K562 (cell line): ENCODE measurements around the gene RNLS. TPM values are rescaled to one million over a fixed set of nuclear protein-coding genes. Genes with fewer than 3 reads are reported as not detected.

ENCODE experiments used
- ATAC-seq: fragments of 200-7000 bp; cut with Tn5 transposase; 3 replicates; pipeline ENCODE4 v1.9.1; 2020; ENCODE audit warnings: moderate library complexity
- BruUV-seq: library from RNA; stranded (reverse); fragments of 400-500 nt; replicated peaks from 2 replicates; lab custom pipeline; 2021; lab: Mats Ljungman, UMichigan
- CTCF ChIA-PET: fragments of 300-600 bp; formaldehyde crosslinking; extraction: SDS; loops from one replicate; lab custom pipeline; 2021; ENCODE audit warnings: low intra/inter-chr PET ratio; lab: Yijun Ruan, JAX
- POLR2A ChIA-PET: fragments of 300-600, 350-650 bp; sonication (Branson Sonifier 250); formaldehyde crosslinking; extraction: SDS; loops from one replicate; lab custom pipeline; 2021; ENCODE audit warnings: antibody characterized with exemption, inconsistent platforms; lab: Yijun Ruan, JAX
- DNase-seq, 4 experiments: peaks; one replicate each; pipeline versions ENCODE4 v3.0.0 to v3.0.0-alpha.2; 2011 to 2018; ENCODE audit warnings: low spot score in 3 of 4, mixed read lengths in 3 of 4; ENCODE audit errors: extremely low read depth in 1 of 4
- FAIRE-seq: peaks from 2 replicates; lab custom pipeline; 2011; peaks lifted over from hg19 to GRCh38; lab: Jason Lieb, UNC
- H2AFZ ChIP-seq: 2 replicates; pipeline ENCODE4 v1.6.0; 2011; ENCODE audit warnings: low read depth, low read length, control low read depth, inconsistent platforms
- H3K27ac ChIP-seq: fragments of 200-600 bp; 3 replicates; pipeline ENCODE4 v1.8.0; 2011; ENCODE audit warnings: low read depth, mild to moderate bottlenecking, control low read depth, inconsistent platforms, low read length, moderate library complexity, mixed read lengths; ENCODE audit errors: extremely low read depth
- H3K27me3 ChIP-seq, 2 experiments: fragments of 300-600 bp in 1 of 2; 2 replicates in 1 of 2; 3 replicates in 1 of 2; pipeline versions ENCODE4 v1.6.0 to v1.8.0; 2011; ENCODE audit warnings: inconsistent platforms in 2 of 2, low read length in 2 of 2, mild to moderate bottlenecking in 1 of 2, mixed read lengths in 1 of 2, moderate library complexity in 1 of 2; ENCODE audit not compliant: control insufficient read depth in 2 of 2, insufficient read depth in 2 of 2
- H3K36me3 ChIP-seq: fragments of 300-600 bp; 3 replicates; pipeline ENCODE4 v1.8.0; 2011; ENCODE audit warnings: mild to moderate bottlenecking, low read length, inconsistent platforms; ENCODE audit not compliant: control insufficient read depth, insufficient read depth
- H3K4me1 ChIP-seq, 2 experiments: fragments of 200-600 bp in 1 of 2; replicated peaks in 1 of 2; 2 replicates in 1 of 2; 3 replicates in 1 of 2; pipeline versions ENCODE4 v1.5.1 to v1.8.0; 2011; ENCODE audit warnings: inconsistent platforms in 2 of 2, low read length in 2 of 2, mild to moderate bottlenecking in 1 of 2, mixed read lengths in 1 of 2, moderate library complexity in 1 of 2; ENCODE audit not compliant: control insufficient read depth in 2 of 2, insufficient read depth in 2 of 2
- H3K4me2 ChIP-seq: 2 replicates; pipeline ENCODE4 v1.6.1; 2011; ENCODE audit warnings: low read length, control low read depth, inconsistent platforms, mixed read lengths; ENCODE audit not compliant: insufficient read depth
- H3K4me3 ChIP-seq: fragments of 200-600 bp; sonication (generic), shearing (Covaris generic); 2 replicates; pipeline ENCODE4 v1.5.1; 2016; ENCODE audit warnings: control low read depth, inconsistent platforms
- H3K79me2 ChIP-seq: fragments of 200-600 bp; 3 replicates; pipeline ENCODE4 v1.8.0; 2011; ENCODE audit warnings: low read length, inconsistent platforms; ENCODE audit not compliant: control insufficient read depth, insufficient read depth
- H3K9ac ChIP-seq, 2 experiments: 2 replicates each; pipeline versions ENCODE4 v1.6.0 to v1.6.1; 2011; ENCODE audit warnings: low read depth in 2 of 2, low read length in 2 of 2, control low read depth in 1 of 2, inconsistent platforms in 1 of 2, mild to moderate bottlenecking in 1 of 2, mixed read lengths in 1 of 2; ENCODE audit not compliant: insufficient read depth in 1 of 2
- H3K9me1 ChIP-seq: one replicate; pipeline ENCODE4 v1.6.0; 2011; ENCODE audit warnings: inconsistent platforms, mild to moderate bottlenecking, low read length, moderate library complexity; ENCODE audit not compliant: control insufficient read depth, insufficient read depth
- H3K9me3 ChIP-seq: replicated peaks from 2 replicates; pipeline ENCODE4 v1.5.1; 2011; ENCODE audit warnings: low read depth, low read length, inconsistent platforms; ENCODE audit not compliant: control insufficient read depth, insufficient read depth
- H4K20me1 ChIP-seq: replicated peaks from 2 replicates; pipeline ENCODE4 v1.6.1; 2011; ENCODE audit warnings: low read length, inconsistent platforms, mixed read lengths; ENCODE audit not compliant: control insufficient read depth, insufficient read depth
- GABPB2 ChIP-seq: fragments of 250-450 bp; sonication (Bioruptor Pico); conservative IDR thresholded peaks from 2 replicates; pipeline ENCODE4 v1.5.1; 2021; ENCODE audit warnings: mild to moderate bottlenecking
- PHB2 ChIP-seq: fragments of 450-650 bp; IDR thresholded peaks from 2 replicates; pipeline ENCODE4 v1.6.1; 2017; ENCODE audit warnings: low read depth
- ZNF282 ChIP-seq: sonication (generic); formaldehyde crosslinking; IDR thresholded peaks from 2 replicates; pipeline ENCODE4 v1.8.1; 2023; ENCODE audit warnings: missing genetic modification reagents
- ZNF830 ChIP-seq: fragments of 250-450 bp; sonication (Bioruptor Pico); IDR thresholded peaks from 2 replicates; pipeline ENCODE4 v1.5.0; 2021; ENCODE audit warnings: mild to moderate bottlenecking
- WGBS: fragments of 100-300 bp; shearing (Covaris generic); methylation state at CpG from one replicate; pipeline ENCODE4 v1.1.6; 2016; ENCODE audit warnings: low coverage, mixed read lengths; ENCODE audit not compliant: insufficient coverage; ENCODE audit errors: missing lambda C conversion rate; 5-methylcytosine and 5-hydroxymethylcytosine counted together
- in situ Hi-C: fragments of 300-500 bp; cut with MboI; formaldehyde crosslinking; loops from 4 replicates; pipeline ENCODE4 v1.15.0; 2018; ENCODE audit warnings: inconsistent platforms, mixed read lengths
- intact Hi-C: fragments of 100-400 bp; cut with micrococcal nuclease; formaldehyde crosslinking; loops from 2 replicates; pipeline ENCODE4 v1.14.2; 2022
- polyA plus RNA-seq, 8 experiments: library from polyadenylated mRNA; depleted of rRNA in 4 of 8; stranded (reverse) in 5 of 8; unstranded in 3 of 8; fragments of >200 nt; fragmentation: Nextera tagmentation in 2 of 8; fragmentation: Illumina TruSeq in 1 of 8; extraction: Ambion mirVana in 2 of 8; extraction: Trizol in 1 of 8; gene quantifications; 2 replicates each; pipeline versions ENCODE4 v1.2.1 to v1.2.3, GENCODE V29; 2011 to 2014; ENCODE audit warnings: inconsistent platforms in 1 of 8, missing spikeins in 1 of 8
- total RNA-seq, 7 experiments: library from RNA; depleted of rRNA in 6 of 7; stranded (reverse); fragments of >200 nt in 6 of 7; fragmentation: Illumina TruSeq in 2 of 7; extraction: Trizol in 2 of 7; gene quantifications; 2 replicates each; pipeline versions ENCODE4 v1.2.1 to v1.2.3, GENCODE V29; 2011 to 2021; ENCODE audit warnings: low replicate concordance in 1 of 7
- TF ChIP-seq, protein P1 (sequence below), 3 experiments: fragments of 200-800 bp in 1 of 3; sonication (Bioruptor generic) in 1 of 3; sonication (generic) in 1 of 3; formaldehyde crosslinking in 1 of 3; IDR thresholded peaks; 2 replicates each; pipeline versions ENCODE4 v1.6.1 to v1.8.0; 2016 to 2022; ENCODE audit warnings: mild to moderate bottlenecking in 2 of 3, missing compliant biosample characterization in 2 of 3, missing genetic modification characterization in 2 of 3, missing genetic modification reagents in 1 of 3

Gene RNLS
- total and polyA plus RNA-seq, 9 of the 15 experiments (the other 6 are each of a cell fraction or from before 2014, with no cell fraction given) = 0.14 to 0.72 (median 0.41) TPM; not detected in 3

GRCh38 chr10:88347022-88347421 is 236.1 kb downstream of the RNLS start:
- no peak for DNase-seq
- BruUV-seq = no TSS peak
- H3K4me1 ChIP-seq = no peaks in the 10 kb centered on the region
- intact Hi-C loops (no loop called here), in situ Hi-C loops (no loop called here)
- ChIA-PET POLR2A (no interaction called here), CTCF (no interaction called here)
- no peak overlapping the region for H2AFZ ChIP-seq
- no peak for ATAC-seq
- H3K9me1 ChIP-seq = no peaks in the 10 kb centered on the region
- no peaks in the 10 kb centered on the region for H3K79me2 ChIP-seq
- no peaks in the 10 kb centered on the region for H3K9me3 ChIP-seq
- H3K36me3 ChIP-seq = no peaks in the 10 kb centered on the region
- no peaks in the 10 kb centered on the region for H4K20me1 ChIP-seq
- no peaks in the 10 kb centered on the region for H3K27me3 ChIP-seq
- H3K4me2 ChIP-seq = no peak overlapping the region
- TF ChIP-seq GABPB2 = no peak
- TF ChIP-seq ZNF830 = no peak
- no peak for TF ChIP-seq PHB2
- TF ChIP-seq ZNF282 (CRISPR knock-in tag) = no peak
- TF ChIP-seq, protein P1, sequence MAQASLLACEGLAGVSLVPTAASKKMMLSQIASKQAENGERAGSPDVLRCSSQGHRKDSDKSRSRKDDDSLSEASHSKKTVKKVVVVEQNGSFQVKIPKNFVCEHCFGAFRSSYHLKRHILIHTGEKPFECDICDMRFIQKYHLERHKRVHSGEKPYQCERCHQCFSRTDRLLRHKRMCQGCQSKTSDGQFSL (CRISPR knock-in tag; IDR thresholded peaks at IDR 0.05) = no peak
- TF ChIP-seq, protein P1 (tag; IDR thresholded peaks at IDR 0.05) = no peak
- H3K9ac ChIP-seq = no peak overlapping the region
- H3K4me3 ChIP-seq = no peak overlapping the region
- no peak for FAIRE-seq
- no peak overlapping the region for H3K27ac ChIP-seq
- 0% methylated on average over 1 of the region's 2 CpGs for WGBS
